ENCODE data around the gene RBFOX2. TPM values are rescaled to one million over a fixed set of nuclear protein-coding genes. Genes with fewer than 3 reads are reported as not detected.

The RBFOX2 gene
- polyA plus RNA-seq, 1 of the 3 experiments (the other 2 are of a cell fraction): 115 TPM

DNA sequence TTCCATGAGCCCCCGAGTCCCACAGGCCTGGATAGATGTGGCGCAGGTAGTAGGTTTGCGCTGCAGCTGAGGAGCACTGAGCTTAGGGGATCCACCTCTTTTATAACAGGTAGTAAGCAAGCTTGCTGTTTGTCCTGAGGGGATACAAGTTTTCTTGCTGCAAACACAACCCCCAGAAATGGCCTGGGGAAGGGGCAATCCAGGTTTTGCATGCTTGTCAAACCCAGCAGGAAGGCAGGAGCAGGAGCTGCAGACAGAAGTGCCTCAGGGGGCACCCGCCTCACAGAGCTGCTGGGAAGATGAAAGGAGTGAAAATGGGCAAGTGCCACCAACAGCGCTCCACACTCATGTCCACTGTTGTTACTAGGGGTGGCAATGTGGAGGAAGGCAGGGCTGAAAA is 292.5 kb downstream of the RBFOX2 start:
- no peak overlapping the region for H3K4me2 ChIP-seq
- H3K4me1 ChIP-seq (ENCODE audit: control insufficient read depth in 1 of 2, insufficient read depth in 2 of 2, low read depth in 1 of 2, low read length in 1 of 2): peaks cover 6 to 16% of the 10 kb centered on the region in 2 experiments; a peak in 2 of 4 replicates
- H3K9ac ChIP-seq: no peak overlapping the region
- H3K27ac ChIP-seq (ENCODE audit: low read depth in 2 of 2, low read length in 1 of 2): no peak overlapping the region
- H3K27me3 ChIP-seq (ENCODE audit: insufficient read depth): no peaks in the 10 kb centered on the region
- DNase-seq: no peak
- H3K79me2 ChIP-seq (ENCODE audit: insufficient read depth): peaks cover 15% of the 10 kb centered on the region; the same call in 1 of the 2 replicates
- H3K36me3 ChIP-seq (replicated peaks in 1 of 2; ENCODE audit: control insufficient read depth in 1 of 2, insufficient read depth in 2 of 2, low read length in 1 of 2): peaks cover 27 to 41% of the 10 kb centered on the region in 2 experiments
- ChIA-PET POLR2A (no interaction called here), CTCF (interaction anchor here (1.5 kb wide), 1 partner anchor 109 kb away, joined by 3 read pairs; no protein-coding TSS in a partner anchor)
- no peak overlapping the region for H2AFZ ChIP-seq (ENCODE audit: low read depth)
- H4K20me1 ChIP-seq (ENCODE audit: insufficient read depth): no peaks in the 10 kb centered on the region
- no peak overlapping the region for H3K4me3 ChIP-seq (ENCODE audit: low read depth in 2 of 2, low read length in 1 of 2)
- H3F3A ChIP-seq (replicated peaks; ENCODE audit: insufficient read depth): peaks cover 11% of the 10 kb centered on the region
- no peaks in the 10 kb centered on the region for H3K9me2 ChIP-seq
- TF ChIP-seq NRF1 (IDR thresholded peaks at IDR 0.05; ENCODE audit: low read depth, low read length): no peak
- TF ChIP-seq, protein P1, sequence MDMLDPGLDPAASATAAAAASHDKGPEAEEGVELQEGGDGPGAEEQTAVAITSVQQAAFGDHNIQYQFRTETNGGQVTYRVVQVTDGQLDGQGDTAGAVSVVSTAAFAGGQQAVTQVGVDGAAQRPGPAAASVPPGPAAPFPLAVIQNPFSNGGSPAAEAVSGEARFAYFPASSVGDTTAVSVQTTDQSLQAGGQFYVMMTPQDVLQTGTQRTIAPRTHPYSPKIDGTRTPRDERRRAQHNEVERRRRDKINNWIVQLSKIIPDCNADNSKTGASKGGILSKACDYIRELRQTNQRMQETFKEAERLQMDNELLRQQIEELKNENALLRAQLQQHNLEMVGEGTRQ (IDR thresholded peaks at IDR 0.05; ENCODE audit: borderline replicate concordance, low read depth, low read length): no peak
- no peaks in the 10 kb centered on the region for H3K9me3 ChIP-seq
- WGBS (ENCODE audit: low lambda C conversion rate): 95% methylated on average over 5 of the region's 5 CpGs

DNA sequence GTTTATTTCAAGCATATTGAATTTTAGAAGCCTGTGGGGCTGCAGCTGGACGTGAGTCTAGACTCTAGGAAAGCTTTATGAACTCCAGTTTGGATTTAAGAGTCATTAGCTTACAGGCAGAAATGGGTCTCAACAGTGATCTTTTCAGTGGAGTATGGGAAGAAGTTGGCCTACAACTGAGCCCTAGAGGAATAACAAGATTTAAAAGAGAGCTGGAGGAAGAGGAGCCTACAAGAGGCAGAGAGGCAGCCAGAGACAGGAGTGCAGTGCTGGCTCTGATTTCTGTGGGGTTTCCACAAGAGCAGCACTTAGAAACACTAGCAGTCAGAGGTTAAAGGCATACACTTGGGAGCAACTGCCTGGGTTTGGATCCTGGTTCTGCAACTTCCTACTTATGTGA is 293.1 kb downstream of the RBFOX2 start:
- H3K4me3 ChIP-seq (ENCODE audit: low read depth in 2 of 2, low read length in 1 of 2): no peak overlapping the region
- H2AFZ ChIP-seq (ENCODE audit: low read depth): no peak overlapping the region
- H3K27ac ChIP-seq (ENCODE audit: low read depth in 2 of 2, low read length in 1 of 2): no peak overlapping the region
- TF ChIP-seq SIN3A (IDR thresholded peaks at IDR 0.05; ENCODE audit: borderline replicate concordance, low read depth, low read length): no peak
- no peak for TF ChIP-seq RCOR1 (IDR thresholded peaks at IDR 0.05; ENCODE audit: low read length)
- TF ChIP-seq TCF12 (IDR thresholded peaks at IDR 0.05): no peak
- TF ChIP-seq, protein P2, sequence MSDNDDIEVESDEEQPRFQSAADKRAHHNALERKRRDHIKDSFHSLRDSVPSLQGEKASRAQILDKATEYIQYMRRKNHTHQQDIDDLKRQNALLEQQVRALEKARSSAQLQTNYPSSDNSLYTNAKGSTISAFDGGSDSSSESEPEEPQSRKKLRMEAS (IDR thresholded peaks at IDR 0.05; ENCODE audit: low read depth): no peak
- TF ChIP-seq, protein P3, sequence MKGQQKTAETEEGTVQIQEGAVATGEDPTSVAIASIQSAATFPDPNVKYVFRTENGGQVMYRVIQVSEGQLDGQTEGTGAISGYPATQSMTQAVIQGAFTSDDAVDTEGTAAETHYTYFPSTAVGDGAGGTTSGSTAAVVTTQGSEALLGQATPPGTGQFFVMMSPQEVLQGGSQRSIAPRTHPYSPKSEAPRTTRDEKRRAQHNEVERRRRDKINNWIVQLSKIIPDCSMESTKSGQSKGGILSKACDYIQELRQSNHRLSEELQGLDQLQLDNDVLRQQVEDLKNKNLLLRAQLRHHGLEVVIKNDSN (IDR thresholded peaks at IDR 0.05; ENCODE audit: borderline replicate concordance, low read depth): no peak
- TF ChIP-seq SMC3 (IDR thresholded peaks at IDR 0.05; ENCODE audit: low read depth, low read length): no peak
- TF ChIP-seq FOXM1 (IDR thresholded peaks at IDR 0.05; ENCODE audit: low read depth): no peak
- TF ChIP-seq, protein P4, sequence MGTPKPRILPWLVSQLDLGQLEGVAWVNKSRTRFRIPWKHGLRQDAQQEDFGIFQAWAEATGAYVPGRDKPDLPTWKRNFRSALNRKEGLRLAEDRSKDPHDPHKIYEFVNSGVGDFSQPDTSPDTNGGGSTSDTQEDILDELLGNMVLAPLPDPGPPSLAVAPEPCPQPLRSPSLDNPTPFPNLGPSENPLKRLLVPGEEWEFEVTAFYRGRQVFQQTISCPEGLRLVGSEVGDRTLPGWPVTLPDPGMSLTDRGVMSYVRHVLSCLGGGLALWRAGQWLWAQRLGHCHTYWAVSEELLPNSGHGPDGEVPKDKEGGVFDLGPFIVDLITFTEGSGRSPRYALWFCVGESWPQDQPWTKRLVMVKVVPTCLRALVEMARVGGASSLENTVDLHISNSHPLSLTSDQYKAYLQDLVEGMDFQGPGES (IDR thresholded peaks at IDR 0.05; ENCODE audit: low read depth, low read length): no peak
- no peak for TF ChIP-seq CHD2 (IDR thresholded peaks at IDR 0.05; ENCODE audit: low read length, partially characterized antibody)
- no peak for TF ChIP-seq YY1 (IDR thresholded peaks at IDR 0.05; ENCODE audit: low read depth)
- TF ChIP-seq FOSL2 (IDR thresholded peaks at IDR 0.05; ENCODE audit: borderline replicate concordance, low read depth): no peak
- TF ChIP-seq, protein P5, sequence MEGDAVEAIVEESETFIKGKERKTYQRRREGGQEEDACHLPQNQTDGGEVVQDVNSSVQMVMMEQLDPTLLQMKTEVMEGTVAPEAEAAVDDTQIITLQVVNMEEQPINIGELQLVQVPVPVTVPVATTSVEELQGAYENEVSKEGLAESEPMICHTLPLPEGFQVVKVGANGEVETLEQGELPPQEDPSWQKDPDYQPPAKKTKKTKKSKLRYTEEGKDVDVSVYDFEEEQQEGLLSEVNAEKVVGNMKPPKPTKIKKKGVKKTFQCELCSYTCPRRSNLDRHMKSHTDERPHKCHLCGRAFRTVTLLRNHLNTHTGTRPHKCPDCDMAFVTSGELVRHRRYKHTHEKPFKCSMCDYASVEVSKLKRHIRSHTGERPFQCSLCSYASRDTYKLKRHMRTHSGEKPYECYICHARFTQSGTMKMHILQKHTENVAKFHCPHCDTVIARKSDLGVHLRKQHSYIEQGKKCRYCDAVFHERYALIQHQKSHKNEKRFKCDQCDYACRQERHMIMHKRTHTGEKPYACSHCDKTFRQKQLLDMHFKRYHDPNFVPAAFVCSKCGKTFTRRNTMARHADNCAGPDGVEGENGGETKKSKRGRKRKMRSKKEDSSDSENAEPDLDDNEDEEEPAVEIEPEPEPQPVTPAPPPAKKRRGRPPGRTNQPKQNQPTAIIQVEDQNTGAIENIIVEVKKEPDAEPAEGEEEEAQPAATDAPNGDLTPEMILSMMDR (IDR thresholded peaks at IDR 0.05): no peak
- no peak for TF ChIP-seq EP300 (IDR thresholded peaks at IDR 0.05; ENCODE audit: borderline replicate concordance in 1 of 2, low read depth in 1 of 2, low read length in 1 of 2)
- no peak for TF ChIP-seq RFX5 (IDR thresholded peaks at IDR 0.05; ENCODE audit: low read length)
- no peak for TF ChIP-seq POLR2AphosphoS5 (IDR thresholded peaks at IDR 0.05; ENCODE audit: low read depth, low read length)
- TF ChIP-seq FOXJ3 (CRISPR knock-in tag; IDR thresholded peaks at IDR 0.05): no peak
- TF ChIP-seq, protein P6, sequence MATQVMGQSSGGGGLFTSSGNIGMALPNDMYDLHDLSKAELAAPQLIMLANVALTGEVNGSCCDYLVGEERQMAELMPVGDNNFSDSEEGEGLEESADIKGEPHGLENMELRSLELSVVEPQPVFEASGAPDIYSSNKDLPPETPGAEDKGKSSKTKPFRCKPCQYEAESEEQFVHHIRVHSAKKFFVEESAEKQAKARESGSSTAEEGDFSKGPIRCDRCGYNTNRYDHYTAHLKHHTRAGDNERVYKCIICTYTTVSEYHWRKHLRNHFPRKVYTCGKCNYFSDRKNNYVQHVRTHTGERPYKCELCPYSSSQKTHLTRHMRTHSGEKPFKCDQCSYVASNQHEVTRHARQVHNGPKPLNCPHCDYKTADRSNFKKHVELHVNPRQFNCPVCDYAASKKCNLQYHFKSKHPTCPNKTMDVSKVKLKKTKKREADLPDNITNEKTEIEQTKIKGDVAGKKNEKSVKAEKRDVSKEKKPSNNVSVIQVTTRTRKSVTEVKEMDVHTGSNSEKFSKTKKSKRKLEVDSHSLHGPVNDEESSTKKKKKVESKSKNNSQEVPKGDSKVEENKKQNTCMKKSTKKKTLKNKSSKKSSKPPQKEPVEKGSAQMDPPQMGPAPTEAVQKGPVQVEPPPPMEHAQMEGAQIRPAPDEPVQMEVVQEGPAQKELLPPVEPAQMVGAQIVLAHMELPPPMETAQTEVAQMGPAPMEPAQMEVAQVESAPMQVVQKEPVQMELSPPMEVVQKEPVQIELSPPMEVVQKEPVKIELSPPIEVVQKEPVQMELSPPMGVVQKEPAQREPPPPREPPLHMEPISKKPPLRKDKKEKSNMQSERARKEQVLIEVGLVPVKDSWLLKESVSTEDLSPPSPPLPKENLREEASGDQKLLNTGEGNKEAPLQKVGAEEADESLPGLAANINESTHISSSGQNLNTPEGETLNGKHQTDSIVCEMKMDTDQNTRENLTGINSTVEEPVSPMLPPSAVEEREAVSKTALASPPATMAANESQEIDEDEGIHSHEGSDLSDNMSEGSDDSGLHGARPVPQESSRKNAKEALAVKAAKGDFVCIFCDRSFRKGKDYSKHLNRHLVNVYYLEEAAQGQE (IDR thresholded peaks at IDR 0.05; ENCODE audit: low read depth, low read length): no peak
- TF ChIP-seq RXRA (IDR thresholded peaks at IDR 0.05; ENCODE audit: borderline replicate concordance, low read depth): no peak
- H3K27me3 ChIP-seq (ENCODE audit: insufficient read depth): no peaks in the 10 kb centered on the region
- H3K4me1 ChIP-seq (ENCODE audit: control insufficient read depth in 1 of 2, insufficient read depth in 2 of 2, low read depth in 1 of 2, low read length in 1 of 2): peaks cover under 1 to 10% of the 10 kb centered on the region in 2 experiments; a peak in 2 of 4 replicates
- H3K9me2 ChIP-seq: no peaks in the 10 kb centered on the region
- H3K4me2 ChIP-seq: no peak overlapping the region
- no peaks in the 10 kb centered on the region for H4K20me1 ChIP-seq (ENCODE audit: insufficient read depth)
- H3F3A ChIP-seq (replicated peaks; ENCODE audit: insufficient read depth): peaks cover 6% of the 10 kb centered on the region
- H3K36me3 ChIP-seq (replicated peaks in 1 of 2; ENCODE audit: control insufficient read depth in 1 of 2, insufficient read depth in 2 of 2, low read length in 1 of 2): peaks cover 23 to 36% of the 10 kb centered on the region in 2 experiments
- 87% methylated on average over 1 of the region's 1 CpG for WGBS (ENCODE audit: low lambda C conversion rate)
- DNase-seq: no peak
- no peak overlapping the region for H3K9ac ChIP-seq
- H3K9me3 ChIP-seq: no peaks in the 10 kb centered on the region
- ChIA-PET POLR2A (no interaction called here), CTCF (interaction anchor here (0.7 to 1.8 kb wide), 3 partner anchors 14 to 109 kb away, joined by 3 to 6 read pairs (median 3); no protein-coding TSS in a partner anchor)
- peaks cover 9% of the 10 kb centered on the region; the same call in 1 of the 2 replicates for H3K79me2 ChIP-seq (ENCODE audit: insufficient read depth)
